HG02610 (cell line): ENCODE measurements around the gene NPAS1.

Experiments used
- ATAC-seq: cut with Tn5 transposase; IDR thresholded peaks from one replicate; pipeline ENCODE4 v1.9.1; 2021; ENCODE audit warnings: mild to moderate bottlenecking, moderate library complexity; ENCODE audit not compliant: unreplicated experiment

Gene NPAS1

DNA sequence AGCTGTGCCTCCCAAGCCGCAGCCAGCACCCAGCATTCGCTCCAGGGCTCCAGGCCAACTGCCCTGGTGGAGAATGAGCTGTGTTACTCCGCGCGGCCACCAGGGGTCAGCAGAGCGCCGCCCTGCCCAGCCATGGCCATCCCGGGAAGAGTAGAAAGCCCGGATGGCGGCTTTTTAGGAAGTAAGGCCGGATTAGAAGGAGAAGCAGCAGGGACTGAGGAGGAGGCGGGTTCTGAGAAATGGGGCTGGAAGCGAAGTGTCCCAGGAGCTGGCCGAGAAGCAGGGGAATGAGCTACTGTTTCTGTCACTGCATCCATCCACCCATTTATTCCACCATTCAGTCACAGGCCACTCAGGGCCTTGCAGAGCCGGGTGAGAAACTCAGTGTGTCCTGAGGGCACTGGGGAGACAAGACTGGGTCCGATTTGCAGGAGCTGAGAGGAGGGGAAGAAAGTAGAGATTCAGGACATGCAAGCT lies 6.6 kb upstream of the NPAS1 start:
- no peak for ATAC-seq

DNA sequence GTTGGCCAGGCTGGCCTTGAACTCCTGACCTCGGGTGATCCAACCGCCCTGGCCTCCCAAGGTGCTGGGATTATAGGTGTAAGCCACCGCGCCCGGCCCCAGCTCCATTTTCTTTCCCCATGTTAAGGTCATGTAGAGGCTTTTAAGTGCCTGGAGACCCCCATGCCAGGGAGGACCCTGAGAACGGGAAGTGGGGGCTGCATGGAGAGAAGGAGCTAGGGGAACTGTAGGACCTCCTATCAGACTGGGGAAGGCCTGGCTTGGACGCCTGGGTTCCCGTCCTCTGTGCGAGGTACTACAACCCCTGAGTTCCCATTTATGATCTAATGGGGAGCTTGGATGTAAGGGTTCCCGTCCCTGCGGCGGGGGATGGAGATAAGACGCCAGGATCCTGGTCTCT lies 714 bp upstream of the NPAS1 start:
- ATAC-seq: no peak

DNA sequence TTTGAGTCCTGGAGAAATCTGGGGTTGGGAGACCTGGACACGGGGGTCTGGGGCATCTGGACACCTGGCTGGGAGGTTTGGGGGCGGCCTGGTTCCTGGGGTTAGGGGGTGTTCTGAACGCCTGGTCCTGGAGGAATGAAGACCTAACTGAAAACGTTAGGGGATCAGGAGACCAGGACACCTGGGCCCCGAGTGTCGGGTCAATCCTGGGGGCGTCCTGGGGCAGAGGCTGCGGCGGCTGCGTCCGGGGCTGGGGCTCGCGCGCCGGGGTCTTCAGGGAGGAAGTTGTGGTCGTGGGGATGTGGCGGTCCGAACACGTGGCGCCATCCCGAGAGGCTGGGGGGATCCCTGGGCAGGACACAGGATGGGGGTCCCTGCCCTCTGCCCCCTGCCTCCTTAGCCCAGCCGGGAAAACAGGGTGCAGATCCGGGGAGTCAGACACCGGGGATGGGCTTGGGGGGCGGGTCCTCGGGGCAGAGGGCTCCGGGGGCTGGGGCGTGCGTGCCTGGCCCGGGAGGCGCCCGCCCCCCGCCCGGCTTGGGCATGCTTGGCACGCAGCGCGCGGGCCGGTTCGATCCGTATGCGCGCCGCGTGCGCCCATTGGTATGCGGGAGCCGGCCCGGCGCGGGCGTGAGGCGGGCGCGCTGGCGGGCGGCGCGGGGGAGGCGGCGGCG lies 632 bp downstream of the NPAS1 start:
- ATAC-seq: no peak

DNA sequence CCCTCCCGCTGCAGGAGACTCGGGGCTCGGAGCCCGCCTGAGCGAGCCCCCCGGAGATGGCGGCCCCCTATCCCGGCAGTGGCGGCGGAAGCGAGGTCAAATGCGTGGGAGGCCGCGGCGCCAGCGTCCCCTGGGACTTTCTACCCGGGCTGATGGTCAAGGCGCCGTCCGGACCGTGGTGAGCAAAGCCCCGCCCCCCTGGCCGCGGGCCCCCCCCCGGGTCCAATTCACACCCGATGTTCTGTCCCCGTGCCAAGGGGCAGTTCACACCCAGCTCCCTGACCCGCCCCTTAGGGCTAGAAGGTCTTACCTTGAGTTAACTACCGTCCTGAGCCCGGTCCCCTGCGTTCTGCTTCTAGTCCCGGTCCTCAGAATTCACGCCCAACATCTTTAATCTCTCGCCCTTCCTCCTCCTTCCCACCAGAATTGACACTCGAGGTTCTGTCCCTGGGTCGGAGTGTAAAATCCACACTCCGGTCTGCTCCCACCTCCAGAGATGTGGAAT lies 1.4 kb downstream of the NPAS1 start:
- no peak for ATAC-seq

DNA sequence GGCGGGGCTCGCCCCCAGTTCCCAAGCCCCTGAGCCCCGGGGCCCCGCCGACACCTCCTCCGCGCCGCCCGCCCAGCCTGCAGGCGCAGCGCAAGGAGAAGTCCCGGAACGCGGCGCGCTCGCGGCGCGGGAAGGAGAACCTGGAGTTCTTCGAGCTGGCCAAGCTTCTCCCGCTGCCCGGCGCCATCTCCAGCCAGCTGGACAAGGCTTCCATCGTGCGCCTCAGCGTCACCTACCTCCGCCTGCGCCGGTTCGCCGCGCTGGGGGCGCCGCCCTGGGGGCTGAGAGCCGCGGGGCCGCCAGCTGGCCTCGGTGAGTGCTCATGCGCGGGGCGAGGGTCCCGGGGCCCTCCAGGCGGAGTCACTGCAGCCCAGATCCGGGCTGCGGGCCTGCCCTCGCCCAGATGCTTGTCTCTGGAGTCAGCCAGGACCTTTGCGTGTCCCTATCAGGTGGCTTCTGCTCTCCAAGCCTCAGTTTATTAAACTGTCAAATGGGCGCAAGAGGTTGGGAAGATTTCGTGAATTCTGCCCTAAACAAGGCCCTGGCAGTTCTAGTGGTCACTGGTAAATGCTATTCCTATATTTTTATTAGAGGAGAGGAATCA lies 2.0 kb downstream of the NPAS1 start:
- ATAC-seq: no peak

DNA sequence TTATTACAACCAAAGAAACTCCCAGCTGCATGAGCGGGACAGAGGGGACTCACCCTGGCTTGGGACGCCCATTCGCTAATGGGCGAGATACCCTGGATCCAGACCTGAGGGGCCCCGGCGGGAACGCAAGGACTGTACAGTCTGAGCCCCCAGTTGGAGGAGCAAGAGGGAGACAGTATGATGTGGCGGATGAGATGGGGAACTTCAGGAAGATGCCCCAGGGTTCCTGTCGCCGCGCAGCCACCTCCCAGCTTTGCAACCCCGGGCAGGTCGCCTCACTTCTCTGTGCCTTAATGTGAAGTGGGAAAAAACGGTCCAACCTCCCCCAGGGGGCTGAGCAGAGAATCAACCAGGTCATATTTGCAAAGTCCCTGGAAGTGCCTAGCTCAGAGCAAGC lies 2.5 kb downstream of the NPAS1 start:
- ATAC-seq: no peak

DNA sequence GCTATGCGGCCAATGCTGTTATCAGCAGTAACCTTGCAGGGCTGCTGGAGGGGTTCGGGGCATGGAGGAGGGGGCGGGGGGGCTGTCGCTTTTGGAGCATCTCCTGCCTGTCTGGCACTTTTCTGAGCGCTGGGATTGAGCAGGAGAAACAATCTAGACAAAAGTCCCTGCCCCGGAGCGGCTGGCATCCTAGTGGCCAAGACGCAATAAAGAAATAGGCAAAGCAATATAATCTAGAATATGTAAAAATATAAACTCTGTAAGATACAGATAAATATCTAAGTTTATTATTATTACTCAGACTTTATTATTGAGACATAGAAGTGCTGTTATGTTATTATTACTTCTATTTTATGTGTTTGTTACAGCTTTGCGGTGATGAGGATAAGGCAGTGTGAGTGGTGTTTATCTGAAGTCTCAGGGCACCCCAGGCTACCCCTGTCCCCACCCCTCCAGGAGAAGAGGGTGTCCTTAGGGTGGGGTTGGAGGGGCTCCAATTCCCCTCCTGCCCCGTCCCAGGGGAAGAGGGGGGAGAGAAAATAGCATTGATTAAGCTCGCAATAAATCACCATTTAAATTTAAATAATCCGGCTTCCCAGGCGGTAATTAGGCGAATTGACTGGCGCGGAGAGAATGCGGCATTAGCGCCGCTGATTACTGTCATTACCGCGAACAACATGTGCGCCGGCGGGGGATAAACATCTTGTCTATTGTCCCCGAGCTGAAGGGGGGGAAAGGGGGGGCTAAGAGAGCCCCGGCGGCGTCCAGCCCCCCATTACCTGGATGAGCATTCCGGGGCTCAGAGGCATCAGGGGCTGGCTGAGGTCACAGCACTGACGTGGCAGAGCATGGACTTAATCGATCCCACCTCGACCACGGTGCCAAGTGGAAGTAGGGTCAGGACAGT lies 3.2 kb downstream of the NPAS1 start:
- no peak for ATAC-seq

DNA sequence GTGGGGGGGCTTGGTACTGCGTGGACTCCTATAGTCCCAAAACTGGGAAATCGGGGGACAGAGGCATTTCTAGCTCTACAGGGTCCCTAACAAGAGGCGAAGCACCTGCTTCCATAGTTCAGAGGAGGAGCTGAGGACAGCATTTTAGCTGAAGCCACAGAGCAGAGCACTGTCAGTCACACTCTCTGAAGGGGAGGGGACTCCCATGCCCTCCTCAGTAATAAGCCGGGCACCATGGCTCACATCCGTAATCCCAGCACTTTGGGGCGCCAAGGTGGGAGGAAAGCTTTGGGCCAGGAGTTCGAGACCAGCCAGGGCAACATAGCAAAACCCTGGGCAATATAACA lies 3.8 kb downstream of the NPAS1 start:
- ATAC-seq: no peak

DNA sequence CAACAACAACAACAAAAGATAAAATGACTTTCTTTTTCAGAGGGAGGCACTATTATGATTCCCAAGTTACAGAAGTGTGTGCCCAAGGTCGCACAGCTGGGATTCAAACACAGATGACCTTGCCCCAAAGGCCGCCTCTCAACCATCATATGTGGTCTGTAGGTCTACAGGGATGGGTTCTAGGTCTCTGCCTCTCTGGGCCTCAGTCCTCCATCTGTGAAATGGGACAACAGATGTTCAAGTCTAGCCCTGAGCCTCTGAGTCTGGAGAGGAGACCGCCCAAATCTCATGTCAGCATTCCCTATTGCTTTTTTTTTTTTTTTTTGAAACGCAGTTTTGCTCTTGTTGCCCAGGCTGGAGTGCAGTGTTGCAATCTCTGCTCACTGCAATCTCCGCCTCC lies 4.9 kb downstream of the NPAS1 start:
- ATAC-seq: no peak

DNA sequence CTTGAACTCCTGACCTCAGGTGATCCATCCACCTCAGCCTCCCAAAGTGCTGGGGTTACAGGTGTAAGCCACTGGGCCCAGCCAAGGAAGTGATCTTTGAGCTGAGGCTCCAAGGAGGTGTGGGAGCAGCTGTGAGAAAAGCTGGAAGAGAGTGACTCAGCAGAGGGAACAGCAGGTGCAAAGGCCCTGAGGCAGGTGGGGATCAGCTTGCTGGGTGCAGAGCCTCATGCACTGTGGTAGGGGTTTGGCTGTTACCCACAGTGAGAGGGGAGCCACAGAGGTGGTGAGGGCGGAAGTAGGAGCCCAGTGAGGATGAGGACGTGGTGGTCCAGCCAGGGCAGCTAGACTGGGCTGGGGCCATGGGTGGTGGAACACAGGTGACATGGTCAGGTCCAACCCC lies 6.5 kb downstream of the NPAS1 start:
- no peak for ATAC-seq

DNA sequence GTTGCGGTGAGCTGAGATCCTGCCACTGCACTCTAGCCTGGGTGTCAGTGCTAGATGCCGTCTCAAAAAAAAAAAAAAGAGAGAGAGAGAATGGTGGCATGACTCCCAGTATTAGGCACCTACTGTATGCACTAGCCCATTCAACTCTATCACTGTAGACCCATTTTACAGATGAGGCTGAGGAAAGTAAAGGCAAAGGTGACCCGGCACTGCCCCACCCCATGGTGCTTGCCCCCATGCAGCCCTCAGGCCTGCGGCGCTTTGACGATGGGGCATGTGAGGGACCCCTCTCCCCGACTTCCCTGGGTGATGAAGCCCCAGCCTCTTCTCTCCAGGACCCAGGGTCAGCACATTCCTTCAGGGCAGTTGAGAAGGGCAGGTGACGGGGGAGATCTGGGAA lies 7.3 kb downstream of the NPAS1 start:
- ATAC-seq: no peak

DNA sequence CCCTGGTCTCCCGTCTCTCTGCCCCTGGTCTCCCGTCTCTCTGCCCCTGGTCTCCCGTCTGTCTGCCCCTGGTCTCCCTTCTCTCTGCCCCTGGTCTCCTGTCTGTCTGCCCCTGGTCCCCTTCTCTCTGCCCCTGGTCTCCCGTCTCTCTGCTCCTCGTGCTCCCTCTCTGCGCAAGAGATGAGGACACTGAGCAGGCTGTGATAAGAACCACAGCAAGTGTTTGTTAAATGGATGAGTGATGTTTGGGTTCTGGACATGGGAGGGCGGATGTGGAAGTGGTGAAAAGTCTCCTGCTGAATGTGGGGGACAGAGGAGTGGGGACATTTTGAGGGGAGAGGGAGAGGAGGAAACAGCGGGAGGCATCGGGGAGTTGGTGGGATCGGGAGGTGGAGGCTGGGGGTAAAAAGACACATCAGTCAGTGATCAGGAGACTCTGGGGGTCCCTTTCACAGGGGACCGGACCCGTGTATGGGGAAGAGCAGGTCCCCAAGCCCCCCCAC lies 8.0 kb downstream of the NPAS1 start:
- ATAC-seq: no peak

DNA sequence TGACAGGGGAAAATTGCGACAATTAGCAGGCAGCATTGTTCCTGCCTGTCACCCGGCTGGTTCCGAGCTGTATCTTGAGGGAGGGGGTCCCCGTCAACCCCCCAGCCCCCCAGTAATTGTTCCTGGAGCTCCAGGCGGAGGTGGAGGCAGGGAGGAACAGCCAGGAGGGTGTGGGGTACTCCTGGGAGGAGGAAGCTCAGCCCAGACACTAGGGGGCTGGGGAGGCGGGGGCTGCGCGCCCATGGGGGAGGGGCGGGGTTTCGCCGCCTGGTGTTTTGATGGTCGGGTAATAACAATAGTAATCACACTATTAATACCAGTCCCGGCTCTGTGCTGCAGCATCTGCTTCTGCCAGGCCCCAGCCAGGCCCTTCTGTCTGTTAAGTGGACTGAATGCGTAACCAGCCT lies 8.6 kb downstream of the NPAS1 start:
- no peak for ATAC-seq

DNA sequence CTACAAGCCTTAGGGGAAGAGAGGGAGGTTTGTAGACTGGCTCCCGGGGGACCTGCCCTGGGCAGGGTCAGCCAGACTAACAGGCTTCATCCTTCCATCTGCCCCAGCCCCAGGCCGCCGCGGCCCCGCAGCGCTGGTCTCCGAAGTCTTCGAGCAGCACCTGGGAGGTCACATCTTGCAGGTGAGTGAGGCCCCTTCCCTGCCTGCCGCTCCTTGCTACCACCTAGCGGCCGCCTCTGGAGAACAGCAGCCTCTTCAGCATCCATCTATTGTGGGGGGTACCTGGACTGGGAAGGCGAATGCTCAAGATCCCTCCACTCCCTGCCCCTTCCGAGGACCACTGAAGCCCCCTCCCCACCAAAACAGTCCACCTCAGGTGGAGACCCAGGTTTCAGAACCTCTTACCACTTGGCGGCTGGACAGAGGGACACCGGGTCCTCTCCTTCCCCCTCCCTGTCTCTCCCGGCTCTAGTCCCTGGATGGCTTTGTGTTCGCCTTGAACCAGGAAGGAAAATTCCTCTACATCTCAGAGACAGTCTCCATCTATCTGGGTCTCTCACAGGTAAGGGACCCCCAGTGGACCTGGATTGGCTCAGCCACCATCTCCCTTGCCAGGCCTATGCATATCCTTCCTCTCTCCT lies 12.7 kb downstream of the NPAS1 start:
- no peak for ATAC-seq

DNA sequence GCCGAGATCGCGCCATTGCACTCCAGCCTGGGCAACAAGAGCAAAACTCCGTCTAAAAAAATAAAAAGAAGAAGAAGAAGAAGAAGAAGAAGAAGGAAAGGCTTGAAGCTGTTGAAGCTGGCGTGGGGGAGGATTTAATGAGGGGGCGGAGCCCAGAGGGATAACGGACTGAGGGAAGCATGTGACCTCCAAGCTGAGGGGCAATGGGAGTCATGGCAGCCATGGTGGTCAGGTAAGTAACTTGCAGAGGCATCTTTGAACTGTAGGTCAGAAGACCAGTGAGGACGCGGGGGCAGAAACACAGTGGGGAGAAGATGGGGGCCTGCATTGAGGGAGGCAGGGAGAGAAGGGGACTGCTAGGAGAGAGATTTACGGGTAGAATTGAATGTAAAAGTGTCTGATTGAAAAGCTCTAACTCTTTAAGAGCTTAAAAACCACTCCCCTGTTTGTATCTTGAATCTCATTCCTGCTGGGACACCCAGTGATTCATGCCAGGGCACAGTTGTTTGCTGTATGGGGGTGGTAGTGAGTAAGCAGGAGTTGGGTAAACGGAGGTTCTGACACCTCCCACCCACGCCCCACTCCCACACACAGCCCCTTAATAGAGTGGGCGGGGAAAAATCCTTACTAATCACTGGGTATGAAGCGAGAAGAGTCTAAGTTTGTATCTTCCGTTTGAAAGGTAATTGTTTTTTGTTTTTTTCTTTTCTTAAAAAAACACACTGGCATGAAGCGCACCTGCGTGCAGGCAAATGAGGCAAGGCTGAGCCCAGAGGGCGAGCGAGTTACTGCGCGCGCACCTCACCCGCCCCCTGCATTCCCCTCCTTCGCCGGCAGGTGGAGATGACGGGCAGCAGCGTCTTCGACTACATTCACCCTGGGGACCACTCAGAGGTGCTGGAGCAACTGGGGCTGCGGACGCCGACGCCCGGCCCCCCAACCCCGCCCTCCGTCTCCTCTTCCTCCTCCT lies 15.8 kb downstream of the NPAS1 start:
- peak; percentile 91 for ATAC-seq

DNA sequence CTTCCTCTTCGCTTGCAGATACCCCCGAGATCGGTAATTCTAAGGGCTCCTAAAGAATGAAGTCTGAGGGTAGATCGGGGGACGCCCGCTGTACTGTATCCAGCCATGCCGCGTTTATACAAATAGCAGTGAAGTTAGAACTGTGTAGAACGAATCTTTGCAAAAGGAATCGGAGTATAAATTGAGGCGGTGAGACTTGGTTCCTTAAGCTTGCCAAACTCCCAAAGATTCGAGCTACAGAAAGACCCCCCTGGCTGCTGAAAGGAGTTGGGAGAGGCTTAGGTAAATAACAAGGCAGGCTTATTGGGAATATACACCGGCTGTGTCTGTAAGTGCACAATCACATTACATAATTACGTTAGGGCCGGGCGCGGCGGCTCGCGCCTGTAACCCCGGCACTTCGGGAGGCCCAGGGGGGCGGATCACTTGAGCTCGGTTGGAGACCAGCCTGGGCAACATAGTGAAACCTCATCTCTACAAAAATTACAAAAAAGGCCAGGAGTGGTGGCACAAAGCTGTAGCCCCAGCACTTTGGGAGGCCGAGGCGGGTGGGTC lies 16.5 kb downstream of the NPAS1 start:
- peak; percentile 20 for ATAC-seq

DNA sequence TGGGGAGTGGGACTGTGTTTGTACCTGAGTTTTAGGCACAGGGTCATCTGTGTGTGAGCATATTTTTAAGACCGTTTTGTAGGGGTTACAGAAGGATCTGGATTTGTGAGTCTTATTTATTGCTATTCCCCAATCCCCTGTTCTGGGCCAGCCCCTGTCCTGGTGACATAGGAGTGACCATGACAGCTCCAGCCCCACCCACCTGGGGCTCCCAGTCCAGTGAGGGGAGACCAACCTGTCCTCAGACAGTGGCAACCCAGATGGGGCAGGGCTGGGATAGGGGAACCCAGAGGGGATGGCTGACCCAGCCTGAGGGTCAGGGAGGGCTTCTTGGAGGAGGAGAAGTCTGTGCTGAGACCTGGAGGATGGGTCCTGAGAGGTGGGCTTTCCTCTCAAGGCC lies 18.1 kb downstream of the NPAS1 start:
- no peak for ATAC-seq

DNA sequence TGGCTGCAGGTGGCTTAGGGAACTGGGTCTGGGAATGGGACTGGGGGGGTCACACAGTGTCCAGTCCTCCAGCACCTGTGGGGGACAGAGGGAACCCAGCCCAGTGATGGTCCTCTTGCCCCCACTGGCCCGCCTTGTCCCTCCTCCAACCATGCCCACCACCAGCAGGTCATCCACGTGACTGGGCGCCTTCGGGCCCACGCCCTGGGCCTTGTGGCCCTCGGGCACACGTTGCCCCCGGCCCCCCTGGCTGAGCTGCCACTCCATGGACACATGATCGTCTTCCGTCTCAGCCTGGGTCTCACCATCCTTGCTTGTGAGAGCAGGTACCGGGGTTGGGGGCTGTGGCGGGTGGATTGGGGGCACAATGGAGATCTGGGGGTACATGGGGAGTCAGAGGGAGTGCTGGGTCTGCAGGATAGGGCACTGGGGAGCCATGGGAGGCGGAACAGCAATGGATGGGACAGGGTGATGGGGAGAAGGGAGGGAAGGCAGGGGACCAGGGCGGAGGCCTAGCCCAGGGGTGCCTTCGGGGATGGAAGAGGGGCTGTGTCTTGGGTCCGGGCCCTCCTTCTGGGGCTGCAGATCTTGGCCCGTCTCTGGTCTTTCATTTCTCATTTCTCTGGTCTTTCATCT lies 19.7 kb downstream of the NPAS1 start:
- ATAC-seq: no peak

DNA sequence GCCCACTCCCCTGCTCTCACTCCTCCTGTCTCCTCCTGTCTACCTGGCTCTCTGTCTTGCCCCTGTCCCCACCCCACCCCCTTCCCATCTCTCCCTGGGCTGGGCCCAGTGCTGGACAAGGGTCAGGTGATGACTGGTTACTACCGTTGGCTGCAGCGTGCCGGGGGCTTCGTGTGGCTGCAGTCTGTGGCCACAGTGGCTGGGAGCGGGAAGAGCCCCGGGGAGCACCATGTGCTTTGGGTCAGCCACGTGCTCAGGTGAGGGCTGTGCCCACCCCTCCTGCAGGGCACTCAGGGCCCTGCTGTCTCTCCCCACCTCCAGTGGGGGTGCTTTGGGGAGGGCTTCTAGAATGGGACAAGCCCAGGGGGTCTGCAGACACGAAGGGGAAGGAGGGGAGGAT lies 21.2 kb downstream of the NPAS1 start:
- ATAC-seq: no peak
